Karpas-422 (cell line): Measurements from ENCODE around the gene GOLIM4. TPM values are rescaled to one million over a fixed set of nuclear protein-coding genes. Genes with fewer than 3 reads are reported as not detected.

Experiments used
- DNase-seq: peaks from one replicate; pipeline ENCODE4 v3.0.0-alpha.2; 2015
- H2AFZ ChIP-seq: fragments of 200-600 bp; sonication (generic); 2 replicates; pipeline ENCODE4 v1.6.1; 2014; ENCODE audit warnings: antibody characterized with exemption, low read length, mixed read lengths
- H3K27ac ChIP-seq: fragments of 200-600 bp; sonication (generic); 2 replicates; pipeline ENCODE4 v1.5.1; 2014; ENCODE audit warnings: mild to moderate bottlenecking, low read length, moderate library complexity
- H3K27me3 ChIP-seq: fragments of 200-600 bp; sonication (generic); 2 replicates; pipeline ENCODE4 v1.6.1; 2014; ENCODE audit warnings: low read length, mixed read lengths
- H3K36me3 ChIP-seq: fragments of 200-600 bp; sonication (generic); 2 replicates; pipeline ENCODE4 v1.6.1; 2014; ENCODE audit warnings: low read length, mixed read lengths; ENCODE audit not compliant: insufficient read depth
- H3K4me1 ChIP-seq: fragments of 200-600 bp; sonication (generic); 2 replicates; pipeline ENCODE4 v1.6.1; 2014; ENCODE audit warnings: mild to moderate bottlenecking, low read length, mixed read lengths
- H3K4me2 ChIP-seq: fragments of 200-600 bp; sonication (generic); 2 replicates; pipeline ENCODE4 v1.6.1; 2014; ENCODE audit warnings: low read length, low read depth, mild to moderate bottlenecking; ENCODE audit not compliant: poor library complexity, severe bottlenecking
- H3K4me3 ChIP-seq: fragments of 200-600 bp; sonication (generic); 2 replicates; pipeline ENCODE4 v1.5.1; 2014; ENCODE audit warnings: mild to moderate bottlenecking, antibody characterized with exemption, low read length, mixed read lengths
- H3K79me2 ChIP-seq: fragments of 200-600 bp; sonication (generic); 2 replicates; pipeline ENCODE4 v1.6.1; 2014; ENCODE audit warnings: mild to moderate bottlenecking, low read length, mixed read lengths
- H3K9ac ChIP-seq: fragments of 200-600 bp; sonication (generic); 2 replicates; pipeline ENCODE4 v1.6.0; 2014; ENCODE audit warnings: low read length
- H3K9me2 ChIP-seq: fragments of 200-600 bp; sonication (generic), shearing (Covaris generic); replicated peaks from 2 replicates; pipeline ENCODE4 v1.6.0; 2014; ENCODE audit warnings: mild to moderate bottlenecking, low read length, moderate library complexity; ENCODE audit not compliant: insufficient read depth
- H3K9me3 ChIP-seq: fragments of 300-700, 200-600 bp; sonication (generic); 2 replicates; pipeline ENCODE4 v1.6.1; 2014; ENCODE audit warnings: low read length, mixed read lengths
- H4K20me1 ChIP-seq: fragments of 200-600 bp; sonication (generic); 2 replicates; pipeline ENCODE4 v1.6.1; 2014; ENCODE audit warnings: mild to moderate bottlenecking, antibody characterized with exemption, low read length, low read depth; ENCODE audit not compliant: insufficient read depth
- total RNA-seq: library from RNA; depleted of rRNA; stranded (reverse); fragments of >200 nt; shearing (Covaris generic); gene quantifications from 2 replicates; pipeline ENCODE4 v1.2.3, GENCODE V29; 2014; ENCODE audit warnings: low replicate concordance

Gene GOLIM4
- total RNA-seq, 1 experiment from 2014 or later: 2.6 TPM

GRCh38 chr3:168040607-168041208 lies 55.0 kb downstream of the GOLIM4 start:
- Histone ChIP-seq H3K27me3 (no peaks in the 10 kb centered on the region), H3K4me2 (no peak overlapping the region), H3K4me3 (no peak overlapping the region), H3K79me2 (no peaks in the 10 kb centered on the region), H3K27ac (no peak overlapping the region), H3K9me2 (no peaks in the 10 kb centered on the region), H4K20me1 (no peaks in the 10 kb centered on the region), H3K36me3 (no peaks in the 10 kb centered on the region), H2AFZ (no peak overlapping the region), H3K9ac (no peak overlapping the region), H3K4me1 (no peaks in the 10 kb centered on the region), H3K9me3 (no peaks in the 10 kb centered on the region)
- DNase-seq: peak; percentile 77

GRCh38 chr3:168037020-168037419 lies 58.7 kb downstream of the GOLIM4 start:
- Histone ChIP-seq H3K27ac (no peak overlapping the region), H3K4me1 (no peaks in the 10 kb centered on the region), H3K4me2 (no peak overlapping the region), H3K9me2 (no peaks in the 10 kb centered on the region), H3K79me2 (0 out of 2 replicates have a peak, but pooled peaks cover 3% of the 10 kb centered on the region), H3K36me3 (no peaks in the 10 kb centered on the region), H3K9me3 (no peaks in the 10 kb centered on the region), H3K4me3 (no peak overlapping the region), H2AFZ (no peak overlapping the region), H3K27me3 (no peaks in the 10 kb centered on the region), H3K9ac (no peak overlapping the region), H4K20me1 (no peaks in the 10 kb centered on the region)
- no peak for DNase-seq

GRCh38 chr3:168036619-168037018 lies 59.1 kb downstream of the GOLIM4 start:
- Histone ChIP-seq H3K9me3 (no peaks in the 10 kb centered on the region), H2AFZ (no peak overlapping the region), H3K4me3 (no peak overlapping the region), H3K27ac (no peak overlapping the region), H3K79me2 (0 out of 2 replicates have a peak, but pooled peaks cover 3% of the 10 kb centered on the region), H4K20me1 (no peaks in the 10 kb centered on the region), H3K4me1 (no peaks in the 10 kb centered on the region), H3K27me3 (no peaks in the 10 kb centered on the region), H3K9me2 (no peaks in the 10 kb centered on the region), H3K36me3 (no peaks in the 10 kb centered on the region), H3K9ac (no peak overlapping the region), H3K4me2 (no peak overlapping the region)
- DNase-seq: no peak

- Histone ChIP-seq H3K4me2 (no peak overlapping the region), H2AFZ (no peak overlapping the region), H3K27ac (no peak overlapping the region), H3K9me3 (no peaks in the 10 kb centered on the region), H3K79me2 (0 out of 2 replicates have a peak, but pooled peaks cover 3% of the 10 kb centered on the region), H3K36me3 (no peaks in the 10 kb centered on the region), H3K4me1 (peaks cover 6% of the 10 kb centered on the region), H4K20me1 (no peaks in the 10 kb centered on the region), H3K4me3 (no peak overlapping the region), H3K9me2 (no peaks in the 10 kb centered on the region), H3K27me3 (no peaks in the 10 kb centered on the region), H3K9ac (no peak overlapping the region)
- no peak for DNase-seq
Observed at GRCh38 chr3:168034152-168034928, 61.4 kb downstream of the GOLIM4 start.

- no peak overlapping the region for H3K27ac ChIP-seq
- peaks cover 6% of the 10 kb centered on the region for H3K4me1 ChIP-seq
- H4K20me1 ChIP-seq: no peaks in the 10 kb centered on the region
- no peak for DNase-seq
- 0 out of 2 replicates have a peak, but pooled peaks cover 3% of the 10 kb centered on the region for H3K79me2 ChIP-seq
- no peaks in the 10 kb centered on the region for H3K36me3 ChIP-seq
- H3K9me2 ChIP-seq: no peaks in the 10 kb centered on the region
- H3K9me3 ChIP-seq: no peaks in the 10 kb centered on the region
- H3K27me3 ChIP-seq: no peaks in the 10 kb centered on the region
- no peak overlapping the region for H3K9ac ChIP-seq
- H2AFZ ChIP-seq: no peak overlapping the region
- no peak overlapping the region for H3K4me3 ChIP-seq
- H3K4me2 ChIP-seq: no peak overlapping the region
Observed at GRCh38 chr3:168030577-168030976, 65.1 kb downstream of the GOLIM4 start.

- Histone ChIP-seq H3K79me2 (no peaks in the 10 kb centered on the region), H3K9me3 (no peaks in the 10 kb centered on the region), H3K36me3 (no peaks in the 10 kb centered on the region), H3K9me2 (no peaks in the 10 kb centered on the region), H3K27me3 (no peaks in the 10 kb centered on the region), H3K27ac (no peak overlapping the region), H2AFZ (no peak overlapping the region), H3K4me1 (peaks cover 6% of the 10 kb centered on the region), H3K9ac (no peak overlapping the region), H3K4me2 (no peak overlapping the region), H4K20me1 (no peaks in the 10 kb centered on the region), H3K4me3 (no peak overlapping the region)
- DNase-seq: no peak
Observed at GRCh38 chr3:168029705-168030104, 66.0 kb downstream of the GOLIM4 start.

GRCh38 chr3:168028086-168028485 lies 67.6 kb downstream of the GOLIM4 start:
- Histone ChIP-seq H3K4me1 (peaks cover 6% of the 10 kb centered on the region), H3K4me3 (no peak overlapping the region), H4K20me1 (no peaks in the 10 kb centered on the region), H3K27me3 (no peaks in the 10 kb centered on the region), H3K9me2 (no peaks in the 10 kb centered on the region), H2AFZ (no peak overlapping the region), H3K36me3 (no peaks in the 10 kb centered on the region), H3K9me3 (no peaks in the 10 kb centered on the region), H3K79me2 (no peaks in the 10 kb centered on the region), H3K27ac (no peak overlapping the region), H3K4me2 (no peak overlapping the region), H3K9ac (no peak overlapping the region)
- DNase-seq: no peak

- Histone ChIP-seq H3K4me2 (no peak overlapping the region), H3K27me3 (no peaks in the 10 kb centered on the region), H2AFZ (no peak overlapping the region), H3K9ac (no peak overlapping the region), H3K4me1 (peaks cover 6% of the 10 kb centered on the region), H3K4me3 (no peak overlapping the region), H3K9me2 (no peaks in the 10 kb centered on the region), H3K27ac (no peak overlapping the region), H3K9me3 (no peaks in the 10 kb centered on the region), H3K36me3 (no peaks in the 10 kb centered on the region), H4K20me1 (no peaks in the 10 kb centered on the region), H3K79me2 (no peaks in the 10 kb centered on the region)
- no peak for DNase-seq
Observed at GRCh38 chr3:168026764-168027163, 69.0 kb downstream of the GOLIM4 start.
